Measurements from ENCODE around the gene PRTN3.

DNA sequence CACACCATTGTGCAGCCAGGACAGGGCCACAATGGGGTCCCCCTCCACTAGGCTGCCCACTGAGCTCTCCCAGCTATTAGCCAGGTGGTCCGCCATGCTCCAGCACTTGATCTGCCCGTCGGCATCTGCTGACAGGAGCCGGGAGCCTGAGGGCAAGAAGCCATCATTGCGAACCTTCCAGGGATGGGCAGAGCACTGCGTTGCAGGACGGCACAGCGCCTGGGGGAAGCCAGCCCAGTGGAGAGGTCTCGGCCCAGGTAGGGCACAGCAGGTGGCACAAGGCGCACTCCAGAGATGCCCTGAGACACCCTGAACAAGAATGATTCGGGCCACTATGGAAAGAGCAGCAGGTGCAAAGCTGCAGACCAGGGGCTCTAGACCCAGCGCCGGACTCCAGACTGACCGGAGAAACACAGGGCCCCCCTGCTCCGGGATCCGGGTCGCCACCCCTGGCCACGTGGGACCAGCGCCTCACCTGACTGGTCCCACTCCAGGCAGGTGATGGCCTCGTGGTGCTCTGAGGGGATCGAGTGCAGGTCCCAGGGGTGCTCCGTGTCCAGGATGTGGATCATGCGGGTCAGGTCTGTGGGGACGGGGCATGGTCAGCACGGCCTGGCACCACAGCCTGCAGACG lies 49.0 kb downstream of the PRTN3 start:
- TF ChIP-seq, protein P1, sequence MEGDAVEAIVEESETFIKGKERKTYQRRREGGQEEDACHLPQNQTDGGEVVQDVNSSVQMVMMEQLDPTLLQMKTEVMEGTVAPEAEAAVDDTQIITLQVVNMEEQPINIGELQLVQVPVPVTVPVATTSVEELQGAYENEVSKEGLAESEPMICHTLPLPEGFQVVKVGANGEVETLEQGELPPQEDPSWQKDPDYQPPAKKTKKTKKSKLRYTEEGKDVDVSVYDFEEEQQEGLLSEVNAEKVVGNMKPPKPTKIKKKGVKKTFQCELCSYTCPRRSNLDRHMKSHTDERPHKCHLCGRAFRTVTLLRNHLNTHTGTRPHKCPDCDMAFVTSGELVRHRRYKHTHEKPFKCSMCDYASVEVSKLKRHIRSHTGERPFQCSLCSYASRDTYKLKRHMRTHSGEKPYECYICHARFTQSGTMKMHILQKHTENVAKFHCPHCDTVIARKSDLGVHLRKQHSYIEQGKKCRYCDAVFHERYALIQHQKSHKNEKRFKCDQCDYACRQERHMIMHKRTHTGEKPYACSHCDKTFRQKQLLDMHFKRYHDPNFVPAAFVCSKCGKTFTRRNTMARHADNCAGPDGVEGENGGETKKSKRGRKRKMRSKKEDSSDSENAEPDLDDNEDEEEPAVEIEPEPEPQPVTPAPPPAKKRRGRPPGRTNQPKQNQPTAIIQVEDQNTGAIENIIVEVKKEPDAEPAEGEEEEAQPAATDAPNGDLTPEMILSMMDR (IDR thresholded peaks at IDR 0.05): no peak
- TF ChIP-seq POLR2A (IDR thresholded peaks at IDR 0.05): no peak

Data from suprapubic skin (tissue), 3 donors.